NOMO-1 treated with DMSO at 0.1 percent for 48 hours (cell line): ENCODE measurements around the gene IDE.
"Not testable (repeated sequence)": the region's sequence is repeated elsewhere in the genome, so short reads cannot be mapped to it uniquely, and the experiment has no call there.

Source experiments
- DNase-seq: peaks from one replicate; lab custom pipeline; 2025; ENCODE audit not compliant: unreplicated experiment; lab: John Stamatoyannopoulos, UW

IDE gene

DNA sequence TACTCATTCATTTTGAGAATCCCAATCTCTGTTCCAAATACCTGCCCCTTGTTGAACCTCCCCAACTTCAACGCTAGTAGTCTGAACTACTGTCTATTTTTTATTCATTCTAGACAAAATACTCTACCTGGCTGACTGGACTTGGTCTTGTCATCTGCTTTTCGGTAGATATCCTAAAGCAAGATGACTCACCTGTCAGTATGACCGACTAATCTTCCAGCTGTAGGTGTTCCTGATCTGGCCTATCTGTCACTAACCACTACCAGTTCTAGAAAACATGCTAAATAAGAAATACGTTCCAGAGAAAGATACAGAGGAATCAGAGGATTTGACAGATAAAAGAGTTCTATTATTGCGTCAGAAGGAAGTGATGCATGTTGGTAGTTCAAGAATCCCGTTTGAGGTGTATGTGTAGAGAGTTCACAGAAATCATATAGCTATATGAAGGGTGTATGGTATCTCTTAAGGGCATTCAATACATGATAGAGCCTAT is 81.1 kb downstream of the IDE start:
- DNase-seq: no peak

DNA sequence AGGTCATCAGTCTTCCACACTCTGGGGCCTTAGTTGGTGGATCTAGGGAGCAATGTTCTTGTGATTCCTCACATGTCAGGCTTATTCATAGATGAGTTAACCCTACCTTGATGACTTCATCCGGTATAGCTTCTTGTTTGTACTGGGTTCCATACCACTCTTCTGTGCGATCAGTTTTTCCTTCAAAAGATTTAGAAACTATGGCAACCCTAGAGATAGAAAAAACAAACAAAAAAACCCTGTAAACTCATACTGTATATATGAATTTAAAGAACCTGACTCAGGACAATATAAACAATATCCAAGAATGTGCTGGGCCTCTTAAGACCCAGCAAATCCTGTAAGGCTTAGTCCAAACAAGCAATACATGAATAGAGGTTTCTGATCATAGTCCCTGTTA is 83.5 kb downstream of the IDE start:
- no peak for DNase-seq

DNA sequence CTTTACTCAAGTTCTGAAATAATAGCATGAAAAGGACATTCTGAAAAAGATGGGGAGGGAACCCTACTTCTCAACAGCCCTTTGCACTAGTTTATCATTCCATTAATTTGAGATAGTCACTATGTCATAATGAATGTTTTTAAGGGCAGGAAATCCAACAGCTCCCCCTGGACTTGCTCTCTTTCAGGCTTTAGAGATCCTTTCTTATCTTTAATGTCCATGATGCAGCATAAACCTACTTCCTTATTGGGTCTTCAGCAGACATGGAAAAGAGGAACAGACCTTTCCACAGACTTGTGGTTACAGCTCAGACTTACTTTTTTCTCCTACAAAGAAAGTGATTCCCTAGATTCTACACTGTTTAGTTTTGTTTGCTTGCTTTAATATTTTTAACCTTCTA is 87.3 kb downstream of the IDE start:
- peak; percentile 94 for DNase-seq

DNA sequence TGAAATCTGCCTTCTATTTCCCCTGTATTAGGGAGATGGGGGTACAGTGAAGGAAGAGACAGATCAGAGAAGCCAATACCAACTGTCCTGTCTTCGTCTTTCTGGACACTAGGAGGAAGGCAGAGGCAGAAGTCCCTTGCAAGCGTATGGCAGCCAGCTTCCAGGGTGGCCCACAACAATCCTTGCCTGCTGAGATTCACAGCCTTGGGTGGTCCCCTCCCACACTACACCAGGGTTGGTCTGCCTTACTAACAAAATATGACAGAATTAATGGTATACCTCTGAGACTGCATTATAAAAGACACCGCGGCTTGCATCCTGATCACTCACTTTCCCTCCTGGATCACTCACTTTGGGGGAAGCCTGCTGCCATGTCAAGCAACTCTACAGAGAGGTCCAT is 90.4 kb downstream of the IDE start:
- DNase-seq: no peak

DNA sequence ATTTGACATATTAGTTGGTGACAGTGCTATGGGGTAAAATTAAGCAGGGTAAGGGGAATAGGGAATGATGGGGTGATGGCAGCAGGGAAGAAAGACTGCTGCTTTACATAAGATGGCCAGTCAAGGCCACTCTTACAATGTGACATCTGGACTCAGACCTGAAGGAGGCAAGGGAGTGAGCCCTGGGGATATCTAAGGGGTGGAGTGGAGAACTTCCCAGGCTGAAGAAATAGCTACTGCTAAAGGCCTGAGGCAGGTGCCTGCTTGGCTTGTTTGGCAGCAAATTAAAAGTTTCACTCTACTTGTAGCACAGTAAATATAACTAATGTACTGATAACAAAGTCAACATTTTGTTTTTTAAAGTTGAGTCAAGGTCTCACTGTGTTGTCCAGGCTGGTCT is 93.5 kb downstream of the IDE start:
- DNase-seq: no peak

DNA sequence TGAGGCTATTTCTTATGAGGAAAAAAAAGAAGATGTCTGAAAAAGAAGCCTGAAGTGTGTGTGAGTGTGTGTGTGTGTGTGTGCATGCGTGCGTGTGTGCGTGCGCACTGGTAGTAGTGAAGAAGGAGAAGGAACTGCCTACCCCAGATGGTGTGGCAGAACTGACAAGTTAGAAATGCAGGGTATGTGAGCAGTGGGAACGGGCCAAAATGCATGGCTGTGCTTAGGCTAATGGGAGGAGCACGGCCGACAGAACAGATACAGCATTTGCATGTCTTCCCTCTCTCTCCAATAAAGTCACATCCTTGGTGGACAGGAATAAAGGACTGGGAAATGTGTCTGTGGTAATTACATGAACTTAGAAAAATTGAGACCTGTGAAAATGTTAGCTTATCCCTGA is 94.3 kb downstream of the IDE start:
- DNase-seq: no peak

DNA sequence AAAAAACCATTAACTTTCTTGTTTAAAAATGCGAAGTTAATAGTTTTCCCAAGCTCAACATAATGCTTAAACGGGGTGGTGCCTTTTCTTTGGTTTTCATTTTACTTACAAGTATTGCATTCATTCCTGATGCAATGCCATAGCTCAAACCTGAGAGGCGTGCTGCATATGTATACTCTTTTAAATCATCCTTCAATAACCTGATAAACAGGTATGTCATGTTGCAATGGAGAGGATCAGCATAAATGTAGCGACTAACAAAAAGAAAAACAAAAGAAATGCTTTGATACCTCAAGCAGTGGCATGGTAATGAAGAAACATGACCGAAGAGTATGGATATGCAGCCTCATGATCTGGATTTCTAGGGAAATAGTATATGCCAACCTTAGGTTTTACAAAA is 95.4 kb downstream of the IDE start:
- DNase-seq: no peak

DNA sequence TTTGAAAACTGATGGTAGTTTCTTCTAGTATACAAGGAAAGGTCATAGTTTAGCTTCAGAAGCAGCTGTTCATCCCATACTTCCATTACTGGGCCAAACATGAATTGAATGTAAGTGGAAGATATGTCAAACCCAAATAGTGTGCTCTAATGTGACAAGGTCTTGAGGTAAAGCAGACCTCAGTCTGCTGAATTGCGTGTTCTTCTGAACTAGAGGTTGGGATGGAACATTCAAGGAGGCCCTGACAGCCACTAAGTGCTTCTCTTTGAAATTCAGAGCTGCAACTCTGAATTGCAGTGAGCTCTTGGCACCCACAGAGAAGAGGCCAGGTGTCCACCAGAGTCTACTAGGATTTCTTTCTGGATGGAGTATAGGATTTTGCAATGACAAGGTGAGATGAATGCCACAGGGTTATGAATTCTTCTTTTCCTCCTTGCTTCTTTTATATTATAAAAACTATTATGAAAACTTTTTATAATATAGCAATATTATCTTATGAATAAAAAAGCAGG is 98.5 kb downstream of the IDE start:
- no peak for DNase-seq

DNA sequence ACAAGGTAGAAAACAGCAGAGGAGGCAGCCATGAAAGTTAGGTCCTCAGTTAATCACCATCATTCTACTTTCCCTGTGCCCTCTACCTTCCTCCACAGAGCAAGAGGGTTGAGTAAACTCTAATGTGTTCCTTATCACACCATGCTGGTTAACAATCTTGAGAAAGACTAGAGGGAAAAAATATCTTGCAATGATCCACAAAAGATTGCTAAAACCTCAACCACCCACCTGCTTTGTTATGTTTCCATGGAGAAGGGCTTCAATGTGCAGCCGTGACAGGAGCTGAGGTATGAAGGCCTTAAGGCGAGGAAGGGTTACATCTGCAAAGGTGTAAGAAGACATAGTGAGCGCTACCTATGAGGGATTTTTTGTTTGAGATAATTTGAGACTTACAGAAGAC is 103.9 kb downstream of the IDE start:
- DNase-seq: peak; percentile 14

DNA sequence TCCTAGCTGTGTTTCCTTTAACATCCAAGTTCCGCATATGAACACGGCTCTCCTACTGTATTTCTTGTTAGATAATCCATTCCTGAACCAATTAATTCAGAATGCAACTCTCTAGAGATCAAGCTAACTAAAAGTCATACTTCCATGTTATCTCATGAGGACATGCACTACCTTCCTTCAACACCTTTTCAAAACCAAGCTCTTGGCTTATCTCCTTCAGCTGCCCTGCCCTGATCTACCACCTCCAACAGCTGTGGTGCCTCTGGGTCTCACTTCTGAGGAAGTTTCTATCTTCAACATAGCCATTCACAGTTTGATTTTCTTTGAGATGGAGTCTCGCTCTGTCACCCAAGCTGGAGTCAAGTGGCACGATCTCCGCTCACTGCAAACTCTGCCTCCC is 109.5 kb downstream of the IDE start:
- no peak for DNase-seq

DNA sequence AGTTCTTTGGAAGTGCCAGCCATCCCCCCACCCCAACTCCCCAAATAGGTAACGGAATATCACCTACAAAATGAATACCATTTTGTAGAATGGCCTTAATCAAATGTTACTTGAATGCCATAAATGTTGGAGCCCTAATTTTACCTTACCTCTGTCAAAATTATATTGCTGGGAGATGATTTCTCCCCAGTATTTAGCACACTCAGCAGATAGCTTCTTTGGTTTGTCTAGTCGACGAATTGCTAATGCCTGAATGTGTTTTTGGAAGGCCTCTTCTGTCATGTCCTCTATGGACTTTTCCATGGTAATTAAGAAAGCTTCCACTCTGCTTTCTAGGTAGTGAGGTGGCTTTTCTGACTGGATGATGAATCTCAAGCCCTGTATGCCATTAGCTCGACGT is 110.3 kb downstream of the IDE start:
- no peak for DNase-seq

DNA sequence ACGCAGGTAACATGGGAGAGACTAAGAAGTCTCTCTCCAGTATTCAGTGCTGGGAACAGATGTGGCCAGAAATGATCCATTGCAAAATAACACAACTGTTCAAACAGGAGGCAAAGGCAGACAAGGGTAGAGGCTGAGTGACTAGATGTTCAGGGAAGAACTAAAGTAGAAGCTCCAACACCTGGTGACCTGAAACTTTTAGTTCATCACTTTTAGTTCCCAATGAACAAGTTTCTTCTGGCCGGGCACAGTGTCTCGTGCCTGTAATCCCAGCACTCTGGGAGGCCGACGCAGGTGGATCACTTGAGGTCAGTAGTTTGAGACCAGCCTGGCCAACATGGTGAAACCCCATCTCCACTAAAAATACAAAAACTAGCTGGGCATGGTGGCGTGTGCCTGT is 118.9 kb downstream of the IDE start:
- DNase-seq: not testable (repeated sequence)

DNA sequence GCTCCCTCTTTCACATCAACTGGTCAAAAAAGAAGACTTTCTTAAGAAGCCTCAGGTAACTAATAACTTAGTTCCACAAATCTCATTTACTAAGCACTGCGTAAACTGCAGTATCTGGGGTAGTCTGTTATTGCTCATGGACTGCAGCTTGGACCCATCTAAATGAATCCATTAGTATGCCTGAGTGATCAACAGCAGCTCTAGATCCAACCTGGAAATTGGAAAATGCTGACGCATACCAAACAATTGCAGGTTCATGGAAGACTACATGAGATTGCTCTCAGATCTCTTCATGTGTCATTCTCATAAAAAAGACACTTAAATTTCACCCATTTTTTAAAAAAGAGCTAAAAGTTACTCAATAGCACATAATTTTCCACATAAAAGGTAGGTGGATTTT is 121.6 kb downstream of the IDE start:
- DNase-seq: no peak

DNA sequence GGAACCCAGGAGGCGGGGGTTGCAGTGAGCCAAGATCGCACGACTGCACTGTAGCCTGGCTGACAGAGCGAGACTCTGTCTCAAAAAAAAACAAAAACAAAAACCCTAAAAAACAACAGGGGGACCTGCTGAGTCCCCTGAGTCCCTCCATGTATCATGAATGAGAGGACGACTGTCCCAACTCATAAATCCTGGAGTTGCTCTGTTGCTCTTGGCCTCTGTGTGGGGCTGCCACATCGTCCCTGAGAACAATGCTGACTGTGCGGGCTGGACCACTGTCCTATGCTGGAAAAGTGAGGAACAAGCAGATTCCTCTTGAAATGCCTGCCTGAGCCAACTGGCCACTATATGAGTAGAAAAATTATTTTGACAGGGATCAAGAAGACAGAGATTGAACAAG is 122.5 kb downstream of the IDE start:
- no peak for DNase-seq

DNA sequence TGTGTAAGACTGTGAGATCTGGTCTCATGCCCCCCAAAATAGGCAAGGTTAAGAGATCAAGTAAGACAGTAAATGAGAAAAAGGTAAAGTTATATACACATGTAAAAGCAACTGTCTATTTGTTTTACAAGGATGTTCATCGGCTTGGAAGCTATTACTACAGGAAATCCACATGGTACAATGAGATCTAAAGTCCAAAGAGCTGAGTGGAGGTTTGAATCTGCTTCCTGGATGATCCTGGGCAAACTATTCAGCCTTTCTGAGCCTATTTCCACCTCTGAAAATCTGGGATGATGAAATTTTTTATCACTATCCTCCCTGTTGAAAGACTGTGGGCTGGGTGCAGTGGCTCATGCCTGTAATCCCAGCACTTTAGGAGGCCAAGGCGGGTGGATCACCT is 123.0 kb downstream of the IDE start:
- no peak for DNase-seq

DNA sequence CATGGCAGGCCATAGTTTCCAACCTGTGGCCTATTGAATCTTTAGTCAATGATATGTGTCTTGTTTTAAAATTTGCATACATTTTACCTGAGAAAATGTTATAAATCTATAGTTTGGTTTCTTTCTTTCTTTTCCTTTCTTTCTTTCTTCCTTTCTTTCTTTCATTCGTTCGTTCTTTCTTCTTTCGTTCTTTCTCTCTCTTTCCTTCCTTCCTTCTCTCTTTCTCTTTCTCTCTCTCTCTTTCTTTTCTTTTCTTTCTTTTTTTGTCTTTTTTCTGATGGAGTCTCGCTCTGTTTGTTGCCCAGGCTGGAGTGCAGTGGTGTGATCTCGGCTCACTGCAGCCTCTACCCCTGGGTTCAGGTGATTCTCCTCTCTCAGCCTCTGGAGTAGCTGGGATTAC is 133.3 kb downstream of the IDE start:
- DNase-seq: no peak

DNA sequence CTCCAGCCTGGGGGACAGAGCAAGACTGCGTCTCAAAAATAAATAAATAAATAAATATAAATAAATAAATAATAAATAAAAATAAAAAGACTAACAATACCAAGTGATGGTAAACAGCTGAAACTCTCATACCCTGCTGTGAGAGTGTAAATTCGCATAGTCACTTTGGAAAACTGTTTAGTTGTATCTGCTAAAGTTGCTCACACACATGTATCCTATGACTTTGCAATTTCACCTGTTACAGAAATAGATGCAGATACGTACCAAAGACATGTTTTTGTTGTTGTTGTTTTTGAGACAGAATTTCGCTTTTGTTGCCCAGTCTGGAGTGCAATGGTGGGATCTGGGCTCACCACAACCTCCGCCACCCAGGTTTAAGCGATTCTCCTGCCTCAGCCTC is 135.7 kb downstream of the IDE start:
- no peak for DNase-seq

DNA sequence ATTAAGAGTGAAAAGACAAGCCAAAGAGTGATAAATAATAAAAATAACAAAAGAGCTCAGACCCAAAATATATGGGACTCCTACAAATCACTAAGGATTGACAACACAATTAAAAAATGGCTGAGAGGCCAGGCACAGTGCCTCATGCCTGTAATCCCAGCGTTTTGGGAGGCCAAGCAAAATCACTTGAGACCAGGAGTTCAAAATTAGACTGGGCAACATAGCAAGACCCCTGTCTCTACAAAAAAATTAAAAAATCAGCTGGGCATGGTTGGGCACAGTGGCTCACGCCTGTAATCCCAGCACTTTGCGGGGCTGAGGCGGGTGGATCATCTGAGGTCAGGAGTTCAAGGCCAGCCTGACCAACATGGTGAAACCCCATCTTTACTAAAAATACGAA is 137.3 kb downstream of the IDE start:
- DNase-seq: no peak

DNA sequence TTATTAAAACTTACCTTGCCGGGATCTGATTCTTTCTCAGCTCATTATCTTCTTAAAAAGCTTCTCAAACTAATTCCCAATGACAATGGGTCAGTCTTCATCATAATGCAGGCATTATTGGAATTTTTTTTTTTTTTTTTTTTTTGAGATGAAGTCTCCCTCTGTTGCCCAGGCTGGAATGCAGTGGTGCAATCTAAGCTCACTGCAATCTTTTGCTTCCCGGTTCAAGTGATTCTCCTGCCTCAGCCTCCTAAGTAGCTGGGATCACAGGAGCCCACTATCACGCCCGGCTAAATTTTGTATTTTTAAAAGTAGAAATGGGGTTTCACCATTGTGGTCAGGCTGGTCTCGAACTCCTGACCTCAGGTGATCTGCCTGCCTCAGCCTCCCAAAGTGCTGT is 137.8 kb downstream of the IDE start:
- DNase-seq: not testable (repeated sequence)

DNA sequence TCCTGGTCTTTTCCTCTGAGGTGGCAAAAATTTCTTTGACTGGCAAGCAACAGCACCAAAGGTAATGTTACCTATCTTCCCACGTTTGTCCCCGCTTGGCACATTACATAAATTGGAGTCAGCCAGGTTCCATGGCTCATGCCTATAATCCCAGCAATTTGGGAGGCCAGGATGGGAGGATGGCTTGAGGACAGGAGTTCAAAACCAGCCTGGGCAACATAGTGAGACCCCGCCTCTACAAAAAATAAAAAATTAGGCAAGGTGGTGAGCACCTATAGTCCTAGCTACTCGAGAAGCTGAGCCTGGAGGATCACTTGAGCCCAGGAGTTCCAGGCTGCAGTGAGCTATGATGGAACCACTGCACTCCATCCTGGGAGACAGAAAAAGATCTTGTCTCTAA is 139.5 kb downstream of the IDE start:
- no peak for DNase-seq

DNA sequence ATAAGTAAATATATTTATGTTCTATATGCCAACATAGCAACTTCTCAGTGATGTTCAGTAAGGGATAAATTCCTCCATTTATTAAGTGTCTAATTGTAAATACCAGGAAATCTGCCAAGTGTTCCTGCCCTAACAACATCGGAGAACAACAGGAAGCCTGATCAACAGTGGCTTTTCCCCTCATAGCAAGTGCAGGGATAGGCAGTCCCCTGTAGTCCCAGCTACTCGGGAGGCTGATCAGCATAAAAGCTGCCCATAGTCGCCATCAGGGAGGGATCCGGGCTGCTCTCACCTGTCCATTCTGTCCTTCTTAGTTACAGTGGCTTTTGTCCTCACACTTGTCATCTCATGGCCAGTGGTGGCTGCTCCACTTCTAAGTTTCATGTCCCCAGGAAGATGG is 141.3 kb downstream of the IDE start:
- DNase-seq: no peak

DNA sequence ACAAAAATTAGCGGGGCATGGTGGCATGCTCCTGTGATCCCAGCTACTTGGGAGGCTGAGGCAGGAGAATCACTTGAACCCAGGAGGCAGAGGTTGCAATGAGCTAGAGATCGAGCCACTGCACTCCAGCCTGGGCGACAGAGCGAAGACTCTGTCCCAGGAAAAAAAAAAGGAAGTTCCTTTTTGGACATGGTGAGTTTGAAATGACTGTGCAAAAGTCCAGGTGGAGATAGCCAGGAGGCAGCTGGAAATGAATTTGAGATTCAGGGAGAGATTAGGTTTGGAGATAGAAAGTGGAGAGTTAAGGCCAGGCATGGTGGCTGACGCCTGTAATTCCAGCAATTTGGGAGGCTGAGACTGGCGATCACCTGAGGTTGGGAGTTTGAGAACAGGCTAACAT is 143.8 kb downstream of the IDE start:
- no peak for DNase-seq

DNA sequence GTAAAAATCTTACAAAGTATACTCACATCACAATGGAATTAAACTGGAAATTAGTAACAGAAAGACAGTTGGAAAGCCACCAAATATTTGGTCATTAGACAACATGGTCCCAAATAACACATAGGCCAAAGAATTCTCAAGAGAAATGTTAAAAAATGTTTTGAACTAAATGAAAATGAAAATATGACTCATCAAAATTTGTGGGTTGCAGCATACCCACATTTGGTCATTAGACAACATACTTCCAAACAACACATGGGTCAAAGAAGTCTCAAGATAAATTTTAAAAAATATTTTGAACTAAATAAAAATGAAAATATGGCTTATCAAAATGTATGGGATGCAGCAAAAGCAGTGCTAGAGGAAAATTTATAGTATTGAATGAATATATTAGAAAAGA is 152.3 kb downstream of the IDE start:
- DNase-seq: no peak
